ENCODE data around the gene AJAP1. TPM values are rescaled to one million over a fixed set of nuclear protein-coding genes. Genes with fewer than 3 reads are reported as not detected.

Gene AJAP1
- total and polyA plus RNA-seq, 2 experiments from 2014 or later: not detected

DNA sequence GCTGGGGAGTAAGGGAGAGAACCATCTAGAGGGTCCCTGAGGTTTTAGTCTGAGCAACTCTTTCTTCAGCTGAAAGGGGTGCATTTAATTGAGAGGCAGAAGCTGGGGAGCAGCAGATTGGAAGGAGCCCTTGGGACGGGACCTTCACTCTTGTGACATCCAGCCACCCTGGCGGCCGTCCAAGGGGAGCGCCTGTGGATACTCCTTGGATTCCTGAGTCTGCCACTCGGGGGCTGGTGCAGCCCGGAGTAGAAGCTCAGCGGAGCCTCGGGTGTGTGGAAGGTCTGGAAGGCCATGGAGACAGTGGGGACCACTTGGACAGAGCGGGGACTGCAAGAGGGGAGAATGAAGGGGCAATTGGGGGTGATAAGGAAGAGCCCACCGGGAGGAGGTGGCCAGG, 68.7 kb downstream of the AJAP1 start (continued):
- TF ChIP-seq, protein P1, sequence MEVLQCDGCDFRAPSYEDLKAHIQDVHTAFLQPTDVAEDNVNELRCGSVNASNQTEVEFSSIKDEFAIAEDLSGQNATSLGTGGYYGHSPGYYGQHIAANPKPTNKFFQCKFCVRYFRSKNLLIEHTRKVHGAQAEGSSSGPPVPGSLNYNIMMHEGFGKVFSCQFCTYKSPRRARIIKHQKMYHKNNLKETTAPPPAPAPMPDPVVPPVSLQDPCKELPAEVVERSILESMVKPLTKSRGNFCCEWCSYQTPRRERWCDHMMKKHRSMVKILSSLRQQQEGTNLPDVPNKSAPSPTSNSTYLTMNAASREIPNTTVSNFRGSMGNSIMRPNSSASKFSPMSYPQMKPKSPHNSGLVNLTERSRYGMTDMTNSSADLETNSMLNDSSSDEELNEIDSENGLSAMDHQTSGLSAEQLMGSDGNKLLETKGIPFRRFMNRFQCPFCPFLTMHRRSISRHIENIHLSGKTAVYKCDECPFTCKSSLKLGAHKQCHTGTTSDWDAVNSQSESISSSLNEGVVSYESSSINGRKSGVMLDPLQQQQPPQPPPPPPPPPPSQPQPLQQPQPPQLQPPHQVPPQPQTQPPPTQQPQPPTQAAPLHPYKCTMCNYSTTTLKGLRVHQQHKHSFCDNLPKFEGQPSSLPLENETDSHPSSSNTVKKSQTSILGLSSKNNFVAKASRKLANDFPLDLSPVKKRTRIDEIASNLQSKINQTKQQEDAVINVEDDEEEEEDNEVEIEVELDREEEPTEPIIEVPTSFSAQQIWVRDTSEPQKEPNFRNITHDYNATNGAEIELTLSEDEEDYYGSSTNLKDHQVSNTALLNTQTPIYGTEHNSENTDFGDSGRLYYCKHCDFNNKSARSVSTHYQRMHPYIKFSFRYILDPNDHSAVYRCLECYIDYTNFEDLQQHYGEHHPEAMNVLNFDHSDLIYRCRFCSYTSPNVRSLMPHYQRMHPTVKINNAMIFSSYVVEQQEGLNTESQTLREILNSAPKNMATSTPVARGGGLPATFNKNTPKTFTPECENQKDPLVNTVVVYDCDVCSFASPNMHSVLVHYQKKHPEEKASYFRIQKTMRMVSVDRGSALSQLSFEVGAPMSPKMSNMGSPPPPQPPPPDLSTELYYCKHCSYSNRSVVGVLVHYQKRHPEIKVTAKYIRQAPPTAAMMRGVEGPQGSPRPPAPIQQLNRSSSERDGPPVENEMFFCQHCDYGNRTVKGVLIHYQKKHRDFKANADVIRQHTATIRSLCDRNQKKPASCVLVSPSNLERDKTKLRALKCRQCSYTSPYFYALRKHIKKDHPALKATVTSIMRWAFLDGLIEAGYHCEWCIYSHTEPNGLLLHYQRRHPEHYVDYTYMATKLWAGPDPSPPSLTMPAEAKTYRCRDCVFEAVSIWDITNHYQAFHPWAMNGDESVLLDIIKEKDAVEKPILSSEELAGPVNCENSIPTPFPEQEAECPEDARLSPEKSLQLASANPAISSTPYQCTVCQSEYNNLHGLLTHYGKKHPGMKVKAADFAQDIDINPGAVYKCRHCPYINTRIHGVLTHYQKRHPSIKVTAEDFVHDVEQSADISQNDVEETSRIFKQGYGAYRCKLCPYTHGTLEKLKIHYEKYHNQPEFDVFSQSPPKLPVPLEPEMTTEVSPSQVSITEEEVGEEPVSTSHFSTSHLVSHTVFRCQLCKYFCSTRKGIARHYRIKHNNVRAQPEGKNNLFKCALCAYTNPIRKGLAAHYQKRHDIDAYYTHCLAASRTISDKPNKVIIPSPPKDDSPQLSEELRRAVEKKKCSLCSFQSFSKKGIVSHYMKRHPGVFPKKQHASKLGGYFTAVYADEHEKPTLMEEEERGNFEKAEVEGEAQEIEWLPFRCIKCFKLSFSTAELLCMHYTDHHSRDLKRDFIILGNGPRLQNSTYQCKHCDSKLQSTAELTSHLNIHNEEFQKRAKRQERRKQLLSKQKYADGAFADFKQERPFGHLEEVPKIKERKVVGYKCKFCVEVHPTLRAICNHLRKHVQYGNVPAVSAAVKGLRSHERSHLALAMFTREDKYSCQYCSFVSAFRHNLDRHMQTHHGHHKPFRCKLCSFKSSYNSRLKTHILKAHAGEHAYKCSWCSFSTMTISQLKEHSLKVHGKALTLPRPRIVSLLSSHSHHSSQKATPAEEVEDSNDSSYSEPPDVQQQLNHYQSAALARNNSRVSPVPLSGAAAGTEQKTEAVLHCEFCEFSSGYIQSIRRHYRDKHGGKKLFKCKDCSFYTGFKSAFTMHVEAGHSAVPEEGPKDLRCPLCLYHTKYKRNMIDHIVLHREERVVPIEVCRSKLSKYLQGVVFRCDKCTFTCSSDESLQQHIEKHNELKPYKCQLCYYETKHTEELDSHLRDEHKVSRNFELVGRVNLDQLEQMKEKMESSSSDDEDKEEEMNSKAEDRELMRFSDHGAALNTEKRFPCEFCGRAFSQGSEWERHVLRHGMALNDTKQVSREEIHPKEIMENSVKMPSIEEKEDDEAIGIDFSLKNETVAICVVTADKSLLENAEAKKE (CRISPR knock-in tag; IDR thresholded peaks at IDR 0.05): no peak

DNA sequence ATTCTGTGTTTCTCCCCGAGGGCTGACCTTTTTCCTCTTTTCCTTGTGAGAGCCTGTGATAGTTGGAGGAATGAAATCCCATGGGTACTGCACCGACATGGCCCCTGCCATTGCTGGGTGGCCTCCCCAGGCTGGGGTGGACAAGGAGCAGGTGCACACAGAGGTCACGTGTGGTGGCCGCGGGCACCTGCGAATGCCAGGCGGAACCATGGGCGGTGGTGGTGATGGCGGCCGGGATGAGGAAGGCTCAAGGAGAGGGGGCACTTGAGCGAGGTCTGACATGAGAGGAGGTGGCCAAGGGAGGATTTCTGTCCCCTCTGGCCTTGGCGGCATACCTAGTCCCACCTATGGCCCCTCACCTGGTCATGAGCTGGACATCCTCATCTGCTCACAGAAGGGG, 69.6 kb downstream of the AJAP1 start:
- H3K36me3 ChIP-seq (ENCODE audit: insufficient read depth): no peaks in the 10 kb centered on the region; the same call in 1 of the 2 replicates
- peaks cover 11% of the 10 kb centered on the region for H3K27me3 Mint-ChIP-seq (ENCODE audit: insufficient read depth, low read depth, poor library complexity)
- DNase-seq (ENCODE audit: low spot score) (no peak), ATAC-seq (no peak)
- no peak overlapping the region for H3K27ac ChIP-seq (ENCODE audit: low read depth)
- H3K4me1 Mint-ChIP-seq: peaks cover 12% of the 10 kb centered on the region
- no peak overlapping the region for H3K4me3 ChIP-seq
- no peak overlapping the region for H3K4me2 ChIP-seq
- H3F3A ChIP-seq (replicated peaks; ENCODE audit: low read depth): no peaks in the 10 kb centered on the region
- H4K20me1 ChIP-seq (replicated peaks; ENCODE audit: insufficient read depth): no peaks in the 10 kb centered on the region
- H3K9me2 ChIP-seq (ENCODE audit: insufficient read depth): no peaks in the 10 kb centered on the region
- H3K27ac Mint-ChIP-seq: no peak overlapping the region
- H2AFZ ChIP-seq: no peak overlapping the region
- no peak overlapping the region for H3K4me3 Mint-ChIP-seq
- no peaks in the 10 kb centered on the region for H3K4me1 ChIP-seq (ENCODE audit: insufficient read depth)
- H3K27me3 ChIP-seq (ENCODE audit: insufficient read depth): no peaks in the 10 kb centered on the region
- no peaks in the 10 kb centered on the region for H3K79me2 ChIP-seq (replicated peaks; ENCODE audit: insufficient read depth)
- peaks cover 3% of the 10 kb centered on the region; the same call in 1 of the 3 replicates for H3K36me3 Mint-ChIP-seq (ENCODE audit: low read depth)
- no peaks in the 10 kb centered on the region for H3K9me3 Mint-ChIP-seq
- TF ChIP-seq JUNB (IDR thresholded peaks at IDR 0.05; ENCODE audit: unreplicated experiment) (no peak), NANOG (IDR thresholded peaks at IDR 0.05; ENCODE audit: borderline replicate concordance) (no peak), POLR2AphosphoS5 (IDR thresholded peaks at IDR 0.05; ENCODE audit: low read depth) (no peak)
- TF ChIP-seq, protein P1 (CRISPR knock-in tag; IDR thresholded peaks at IDR 0.05): no peak
- TF ChIP-seq, protein P2, sequence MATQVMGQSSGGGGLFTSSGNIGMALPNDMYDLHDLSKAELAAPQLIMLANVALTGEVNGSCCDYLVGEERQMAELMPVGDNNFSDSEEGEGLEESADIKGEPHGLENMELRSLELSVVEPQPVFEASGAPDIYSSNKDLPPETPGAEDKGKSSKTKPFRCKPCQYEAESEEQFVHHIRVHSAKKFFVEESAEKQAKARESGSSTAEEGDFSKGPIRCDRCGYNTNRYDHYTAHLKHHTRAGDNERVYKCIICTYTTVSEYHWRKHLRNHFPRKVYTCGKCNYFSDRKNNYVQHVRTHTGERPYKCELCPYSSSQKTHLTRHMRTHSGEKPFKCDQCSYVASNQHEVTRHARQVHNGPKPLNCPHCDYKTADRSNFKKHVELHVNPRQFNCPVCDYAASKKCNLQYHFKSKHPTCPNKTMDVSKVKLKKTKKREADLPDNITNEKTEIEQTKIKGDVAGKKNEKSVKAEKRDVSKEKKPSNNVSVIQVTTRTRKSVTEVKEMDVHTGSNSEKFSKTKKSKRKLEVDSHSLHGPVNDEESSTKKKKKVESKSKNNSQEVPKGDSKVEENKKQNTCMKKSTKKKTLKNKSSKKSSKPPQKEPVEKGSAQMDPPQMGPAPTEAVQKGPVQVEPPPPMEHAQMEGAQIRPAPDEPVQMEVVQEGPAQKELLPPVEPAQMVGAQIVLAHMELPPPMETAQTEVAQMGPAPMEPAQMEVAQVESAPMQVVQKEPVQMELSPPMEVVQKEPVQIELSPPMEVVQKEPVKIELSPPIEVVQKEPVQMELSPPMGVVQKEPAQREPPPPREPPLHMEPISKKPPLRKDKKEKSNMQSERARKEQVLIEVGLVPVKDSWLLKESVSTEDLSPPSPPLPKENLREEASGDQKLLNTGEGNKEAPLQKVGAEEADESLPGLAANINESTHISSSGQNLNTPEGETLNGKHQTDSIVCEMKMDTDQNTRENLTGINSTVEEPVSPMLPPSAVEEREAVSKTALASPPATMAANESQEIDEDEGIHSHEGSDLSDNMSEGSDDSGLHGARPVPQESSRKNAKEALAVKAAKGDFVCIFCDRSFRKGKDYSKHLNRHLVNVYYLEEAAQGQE (IDR thresholded peaks at IDR 0.05; ENCODE audit: unreplicated experiment): no peak

All from GM23338 (cell line).